Nephron progenitor cell (in vitro differentiated cells): ENCODE data around the gene TRAF4.
A peak's percentile ranks its signal among the peaks of the same experiment; 100 is the strongest.

ENCODE experiments used
- DNase-seq: peaks from one replicate; pipeline ENCODE4 v3.0.0; 2021
- H3K27ac Mint-ChIP-seq: 2 replicates; pipeline ENCODE4 v1.8.0; 2021; ENCODE audit warnings: mild to moderate bottlenecking, moderate library complexity, mixed read lengths
- H3K27me3 Mint-ChIP-seq: 2 replicates; pipeline ENCODE4 v1.8.0; 2021; ENCODE audit warnings: mild to moderate bottlenecking, low read depth, mixed read lengths; ENCODE audit not compliant: poor library complexity
- H3K36me3 Mint-ChIP-seq: 2 replicates; pipeline ENCODE4 v1.8.0; 2021; ENCODE audit warnings: low read depth, mixed read lengths
- H3K4me1 Mint-ChIP-seq: 2 replicates; pipeline ENCODE4 v1.8.0; 2021; ENCODE audit warnings: mixed read lengths
- H3K4me3 Mint-ChIP-seq: 2 replicates; pipeline ENCODE4 v1.8.0; 2021; ENCODE audit warnings: mild to moderate bottlenecking, moderate library complexity, mixed read lengths
- H3K9me3 Mint-ChIP-seq: 2 replicates; pipeline ENCODE4 v1.8.0; 2021; ENCODE audit warnings: mild to moderate bottlenecking, moderate library complexity, mixed read lengths
- CTCF ChIP-seq: fragments of 200-600 bp; sonication (generic); IDR thresholded peaks from 2 replicates; pipeline ENCODE4 v1.5.0; 2021; ENCODE audit warnings: antibody characterized with exemption

Gene TRAF4

GRCh38 chr17:28712705-28713415, 31.0 kb upstream of the TRAF4 start:
- DNase-seq = no peak
- H3K9me3 Mint-ChIP-seq = no peaks in the 10 kb centered on the region
- peaks cover 37% of the 10 kb centered on the region for H3K36me3 Mint-ChIP-seq
- H3K27me3 Mint-ChIP-seq = peaks cover 3% of the 10 kb centered on the region
- H3K27ac Mint-ChIP-seq = no peak overlapping the region
- peak overlapping the region; percentile 96 for H3K4me3 Mint-ChIP-seq
- peaks cover 57% of the 10 kb centered on the region for H3K4me1 Mint-ChIP-seq
- TF ChIP-seq CTCF = no peak

GRCh38 chr17:28714281-28714680, 29.5 kb upstream of the TRAF4 start:
- TF ChIP-seq CTCF = no peak
- Mint-ChIP-seq H3K27me3 (peaks cover 3% of the 10 kb centered on the region), H3K4me3 (no peak overlapping the region), H3K27ac (no peak overlapping the region), H3K36me3 (peaks cover 32% of the 10 kb centered on the region), H3K9me3 (no peaks in the 10 kb centered on the region), H3K4me1 (peaks cover 63% of the 10 kb centered on the region)
- DNase-seq = no peak

GRCh38 chr17:28715217-28715616, 28.6 kb upstream of the TRAF4 start:
- DNase-seq = no peak
- H3K4me1 Mint-ChIP-seq = peaks cover 68% of the 10 kb centered on the region
- peaks cover 8% of the 10 kb centered on the region for H3K27me3 Mint-ChIP-seq
- no peaks in the 10 kb centered on the region for H3K9me3 Mint-ChIP-seq
- TF ChIP-seq CTCF = no peak
- peak overlapping the region; percentile 59 for H3K27ac Mint-ChIP-seq
- H3K4me3 Mint-ChIP-seq = peak overlapping the region; percentile 81
- peaks cover 37% of the 10 kb centered on the region for H3K36me3 Mint-ChIP-seq

- no peak for TF ChIP-seq CTCF
- peak; percentile 58 for DNase-seq
- H3K27ac Mint-ChIP-seq = peak overlapping the region; percentile 94
- H3K4me3 Mint-ChIP-seq = peak overlapping the region; percentile 81
- peaks cover 52% of the 10 kb centered on the region for H3K36me3 Mint-ChIP-seq
- peaks cover 76% of the 10 kb centered on the region for H3K4me1 Mint-ChIP-seq
- H3K9me3 Mint-ChIP-seq = no peaks in the 10 kb centered on the region
- H3K27me3 Mint-ChIP-seq = peaks cover 8% of the 10 kb centered on the region
Observed at GRCh38 chr17:28716740-28717577, 26.9 kb upstream of the TRAF4 start.

- Mint-ChIP-seq H3K4me1 (peaks cover 76% of the 10 kb centered on the region), H3K36me3 (peaks cover 52% of the 10 kb centered on the region), H3K4me3 (peak within 1 kb of the TSS; percentile 85), H3K9me3 (no peaks in the 10 kb centered on the region), H3K27ac (peak within 1 kb of the TSS; percentile 100), H3K27me3 (peaks cover 8% of the 10 kb centered on the region)
- peak; percentile 53 for TF ChIP-seq CTCF
- DNase-seq = peak; percentile 94
Observed at GRCh38 chr17:28717578-28718332, 26.1 kb upstream of the TRAF4 start, which contains the start of gene RAB34. RAB34 (minus strand) TSS chr17:28717868; CDS start chr17:28717266, 602 bp downstream.
